MM.1S (cell line): ENCODE measurements around the gene SUFU.

ENCODE experiments used
- CTCF ChIP-seq: fragments of 300-600 bp; sonication (generic); IDR thresholded peaks from 2 replicates; pipeline ENCODE4 v1.5.1; 2016; ENCODE audit warnings: antibody characterized with exemption, low read length, mixed read lengths
- EZH2 ChIP-seq: fragments of 300-600 bp; sonication (generic); optimal IDR thresholded peaks from 2 replicates; pipeline ENCODE3; 2017; ENCODE audit warnings: low read depth, mild to moderate bottlenecking, antibody characterized with exemption, low read length, mixed read lengths
- EZH2phosphoT487 ChIP-seq: fragments of 300-600 bp; sonication (generic); IDR thresholded peaks from 2 replicates; pipeline ENCODE4 v1.6.1; 2018; ENCODE audit warnings: antibody characterized with exemption, low read length

DNA sequence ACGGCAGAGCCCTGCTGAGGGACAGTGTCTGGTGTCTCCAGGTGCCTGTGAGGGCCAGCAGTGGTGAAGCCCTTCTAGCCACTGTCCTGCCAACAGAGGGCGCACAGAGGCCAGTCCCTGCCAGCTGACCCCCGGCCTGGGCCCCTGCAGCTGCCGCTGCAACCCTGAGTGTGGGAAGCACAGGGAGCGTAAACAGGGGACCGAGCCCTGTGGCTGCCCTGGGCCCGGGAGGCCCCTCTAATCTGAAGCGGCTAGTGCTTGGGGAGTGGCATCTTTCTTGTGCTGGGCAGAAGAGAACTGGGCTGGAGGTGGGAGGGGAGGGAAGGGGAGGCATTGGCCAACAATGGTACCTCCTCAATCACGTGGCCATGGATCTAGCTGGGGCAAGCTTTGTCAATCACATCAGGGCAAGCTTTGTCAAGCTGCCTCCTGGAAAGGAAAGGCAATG lies 175.1 kb downstream of the SUFU start:
- TF ChIP-seq EZH2 (no peak), CTCF (peak; percentile 60), EZH2phosphoT487 (no peak)
